HUES64 (cell line): ENCODE data around the gene SKA3. TPM values are rescaled to one million over a fixed set of nuclear protein-coding genes. Genes with fewer than 3 reads are reported as not detected.
"Not testable (repeated sequence)": the region's sequence is repeated elsewhere in the genome, so short reads cannot be mapped to it uniquely, and the experiment has no call there.

Experiments
- H3K27ac ChIP-seq: 2 replicates; pipeline ENCODE4 v1.7.0; 2013; ENCODE audit warnings: low read depth, low read length, inconsistent platforms
- H3K27me3 ChIP-seq: 2 replicates; pipeline ENCODE4 v1.6.1; 2013; ENCODE audit warnings: mild to moderate bottlenecking, low read length; ENCODE audit not compliant: insufficient read depth
- H3K36me3 ChIP-seq: 2 replicates; pipeline ENCODE4 v1.6.1; 2013; ENCODE audit warnings: mild to moderate bottlenecking, low read length; ENCODE audit not compliant: insufficient read depth
- H3K4me1 ChIP-seq: 2 replicates; pipeline ENCODE4 v1.6.1; 2013; ENCODE audit warnings: mild to moderate bottlenecking, low read length, moderate library complexity; ENCODE audit not compliant: insufficient read depth
- H3K4me3 ChIP-seq: 2 replicates; pipeline ENCODE4 v1.5.1; 2013; ENCODE audit warnings: mild to moderate bottlenecking, low read length, moderate library complexity
- H3K9ac ChIP-seq: 2 replicates; pipeline ENCODE4 v1.6.1; 2013; ENCODE audit warnings: mild to moderate bottlenecking, low read depth, low read length
- H3K9me3 ChIP-seq: 2 replicates; pipeline ENCODE4 v1.6.1; 2013; ENCODE audit warnings: low read depth, low read length; ENCODE audit not compliant: insufficient read depth
- WGBS: fragments of 150-250, 120-280 bp; methylation state at CpG from one replicate; pipeline ENCODE4 v1.1.7; 2013; ENCODE audit warnings: missing lambda C conversion rate; 5-methylcytosine and 5-hydroxymethylcytosine counted together
- polyA plus RNA-seq, 2 experiments: library from polyadenylated mRNA; stranded (reverse); fragments of 50-300 nt; gene quantifications; one replicate each; pipeline ENCODE4 v1.2.3, GENCODE V29; 2013

Gene SKA3
- 44.3 TPM for polyA plus RNA-seq (2013, experiment 1 of 2)
- polyA plus RNA-seq (2013, experiment 2 of 2): 47.7 TPM

- peak within 1 kb of the TSS; percentile 71 for H3K4me3 ChIP-seq
- WGBS: under 1% methylated on average over 93 of the region's 93 CpGs
- no peaks in the 10 kb centered on the region for H3K9me3 ChIP-seq
- H3K9ac ChIP-seq: peak within 1 kb of the TSS; percentile 95
- peaks cover 5% of the 10 kb centered on the region for H3K4me1 ChIP-seq
- H3K27ac ChIP-seq: peak within 1 kb of the TSS; percentile 96
- H3K36me3 ChIP-seq: peaks cover 19% of the 10 kb centered on the region
- H3K27me3 ChIP-seq: no peaks in the 10 kb centered on the region
Measured at GRCh38 chr13:21176215-21176981, at the start of gene SKA3, which contains the start of gene MRPL57. SKA3 (minus strand) TSS chr13:21176552; CDS start chr13:21176477, 75 bp downstream. MRPL57 (plus strand) TSS chr13:21176658; CDS start chr13:21176917, 259 bp downstream.

GRCh38 chr13:21225082-21225481 is 48.7 kb upstream of the SKA3 start:
- H3K4me1 ChIP-seq: no peaks in the 10 kb centered on the region
- no peak overlapping the region for H3K4me3 ChIP-seq
- H3K27ac ChIP-seq: no peak overlapping the region
- H3K9ac ChIP-seq: no peak overlapping the region
- no peaks in the 10 kb centered on the region for H3K27me3 ChIP-seq
- H3K36me3 ChIP-seq: no peaks in the 10 kb centered on the region
- WGBS: 93% methylated on average over 6 of the region's 6 CpGs
- 0 out of 2 replicates have a peak, but pooled peaks cover 3% of the 10 kb centered on the region for H3K9me3 ChIP-seq

DNA sequence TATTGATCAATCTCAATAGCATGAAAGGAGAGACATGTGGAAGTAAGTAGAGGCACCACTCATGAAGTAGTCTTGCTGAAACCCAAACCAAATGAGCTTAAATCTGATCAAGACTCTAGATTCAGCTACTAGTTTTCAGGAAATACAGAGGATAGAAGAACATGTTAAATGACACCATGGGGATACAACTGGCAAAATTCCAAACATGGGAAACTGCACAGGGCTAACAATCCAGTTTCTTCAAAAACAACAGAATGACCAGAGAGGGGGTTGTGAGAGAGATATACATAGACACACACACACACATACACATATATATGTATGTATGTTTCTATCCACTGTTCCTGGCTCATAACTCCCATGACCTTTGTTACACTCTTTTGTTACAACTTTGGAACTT is 44.9 kb upstream of the SKA3 start:
- Histone ChIP-seq H3K36me3 (no peaks in the 10 kb centered on the region), H3K9ac (no peak overlapping the region), H3K27ac (no peak overlapping the region), H3K27me3 (no peaks in the 10 kb centered on the region), H3K4me3 (no peak overlapping the region), H3K4me1 (no peaks in the 10 kb centered on the region), H3K9me3 (0 out of 2 replicates have a peak, but pooled peaks cover 3% of the 10 kb centered on the region)

- H3K4me1 ChIP-seq, H3K27ac ChIP-seq, H3K9ac ChIP-seq, H3K9me3 ChIP-seq, H3K27me3 ChIP-seq, H3K36me3 ChIP-seq, H3K4me3 ChIP-seq: not testable (repeated sequence)
- WGBS: 89% methylated on average over 3 of the region's 3 CpGs
Measured at GRCh38 chr13:21219716-21220115, 43.4 kb upstream of the SKA3 start.

- Histone ChIP-seq H3K36me3 (no peaks in the 10 kb centered on the region), H3K27ac (no peak overlapping the region), H3K27me3 (no peaks in the 10 kb centered on the region), H3K4me1 (no peaks in the 10 kb centered on the region), H3K4me3 (no peak overlapping the region), H3K9me3 (0 out of 2 replicates have a peak, but pooled peaks cover 3% of the 10 kb centered on the region), H3K9ac (no peak overlapping the region)
- 86% methylated on average over 3 of the region's 3 CpGs for WGBS
Measured at GRCh38 chr13:21219036-21219381, 42.7 kb upstream of the SKA3 start.

DNA sequence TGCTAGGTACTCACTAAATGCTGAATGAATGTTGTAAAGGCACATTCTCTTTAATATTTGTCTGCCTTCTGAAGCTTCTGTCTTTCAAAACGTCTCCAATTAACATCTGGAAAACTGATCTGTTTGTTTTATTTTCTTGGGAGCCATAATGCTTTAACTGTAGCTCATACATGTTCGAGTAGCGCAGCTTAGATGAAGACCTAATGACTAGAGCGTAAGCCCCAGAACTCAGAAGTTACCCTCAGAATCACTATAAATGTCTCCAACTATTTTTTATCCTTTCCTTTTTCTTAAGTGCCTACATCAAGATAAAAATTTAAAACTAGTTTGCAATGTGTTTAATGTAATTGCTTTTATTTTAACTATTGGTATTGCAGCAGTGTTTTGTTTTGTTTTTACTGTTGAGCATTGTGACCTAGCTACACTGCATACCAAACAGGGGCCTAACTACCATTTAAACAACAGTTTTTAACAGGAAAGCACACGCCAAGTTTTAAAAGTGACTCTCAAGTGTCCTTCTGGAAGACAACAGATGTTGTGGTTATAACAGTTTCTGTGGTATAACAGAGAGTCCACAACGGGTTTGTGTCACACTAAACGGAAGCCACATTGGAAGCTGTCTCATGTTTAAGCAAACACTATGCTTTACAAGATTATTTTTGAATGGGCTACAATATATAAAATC is 42.1 kb upstream of the SKA3 start:
- no peak overlapping the region for H3K27ac ChIP-seq
- H3K27me3 ChIP-seq: no peaks in the 10 kb centered on the region
- no peaks in the 10 kb centered on the region for H3K4me1 ChIP-seq
- H3K9ac ChIP-seq: no peak overlapping the region
- H3K9me3 ChIP-seq: 0 out of 2 replicates have a peak, but pooled peaks cover 3% of the 10 kb centered on the region
- no peaks in the 10 kb centered on the region for H3K36me3 ChIP-seq
- no peak overlapping the region for H3K4me3 ChIP-seq
- 88% methylated on average over 7 of the region's 7 CpGs for WGBS

DNA sequence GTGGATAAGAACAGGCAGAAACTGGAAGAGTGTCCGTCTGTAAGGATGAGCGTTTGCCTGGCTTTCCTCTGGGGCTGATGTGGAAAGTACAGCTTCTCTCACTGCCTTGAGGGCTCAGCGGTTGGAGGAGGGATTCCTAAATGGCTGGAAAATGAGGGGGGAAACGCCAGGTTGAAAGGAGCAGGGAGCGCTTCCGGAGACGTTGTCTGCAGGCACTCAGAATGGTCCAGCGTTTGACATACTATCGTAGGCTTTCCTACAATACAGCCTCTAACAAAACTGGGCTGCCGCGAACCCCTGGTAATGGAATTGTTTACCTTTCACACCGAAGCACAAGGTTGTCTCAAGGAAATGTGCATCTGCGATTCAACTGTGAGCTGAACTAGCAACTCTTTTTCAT is 40.0 kb upstream of the SKA3 start:
- 57% methylated on average over 13 of the region's 13 CpGs for WGBS
- H3K9me3 ChIP-seq: peaks cover 9% of the 10 kb centered on the region; the same call in 1 of the 2 replicates
- H3K4me3 ChIP-seq: no peak overlapping the region
- no peaks in the 10 kb centered on the region for H3K36me3 ChIP-seq
- no peaks in the 10 kb centered on the region for H3K27me3 ChIP-seq
- no peaks in the 10 kb centered on the region for H3K4me1 ChIP-seq
- no peak overlapping the region for H3K27ac ChIP-seq
- no peak overlapping the region for H3K9ac ChIP-seq

DNA sequence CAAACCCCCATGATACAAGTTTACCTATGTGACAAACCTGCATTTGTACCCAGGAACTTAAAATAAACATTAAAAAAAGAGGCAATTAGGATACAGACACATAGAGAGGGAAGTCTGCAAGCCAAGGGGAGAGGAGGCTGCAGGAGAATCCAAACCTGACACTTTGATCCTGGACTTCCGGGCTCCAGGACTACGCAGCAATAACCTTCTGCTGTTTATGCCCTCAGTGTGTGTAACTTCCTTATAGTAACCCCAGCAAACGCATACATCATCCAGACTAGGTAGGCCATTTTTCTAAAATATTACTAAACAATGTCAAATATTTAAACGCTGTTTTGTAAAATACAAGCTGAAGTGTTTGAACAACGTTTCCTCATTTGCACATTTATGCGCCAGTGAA is 39.1 kb upstream of the SKA3 start:
- H3K9me3 ChIP-seq, H3K36me3 ChIP-seq, H3K4me1 ChIP-seq, H3K27me3 ChIP-seq, H3K4me3 ChIP-seq, H3K9ac ChIP-seq, H3K27ac ChIP-seq: not testable (repeated sequence)
- WGBS: 97% methylated on average over 6 of the region's 6 CpGs

DNA sequence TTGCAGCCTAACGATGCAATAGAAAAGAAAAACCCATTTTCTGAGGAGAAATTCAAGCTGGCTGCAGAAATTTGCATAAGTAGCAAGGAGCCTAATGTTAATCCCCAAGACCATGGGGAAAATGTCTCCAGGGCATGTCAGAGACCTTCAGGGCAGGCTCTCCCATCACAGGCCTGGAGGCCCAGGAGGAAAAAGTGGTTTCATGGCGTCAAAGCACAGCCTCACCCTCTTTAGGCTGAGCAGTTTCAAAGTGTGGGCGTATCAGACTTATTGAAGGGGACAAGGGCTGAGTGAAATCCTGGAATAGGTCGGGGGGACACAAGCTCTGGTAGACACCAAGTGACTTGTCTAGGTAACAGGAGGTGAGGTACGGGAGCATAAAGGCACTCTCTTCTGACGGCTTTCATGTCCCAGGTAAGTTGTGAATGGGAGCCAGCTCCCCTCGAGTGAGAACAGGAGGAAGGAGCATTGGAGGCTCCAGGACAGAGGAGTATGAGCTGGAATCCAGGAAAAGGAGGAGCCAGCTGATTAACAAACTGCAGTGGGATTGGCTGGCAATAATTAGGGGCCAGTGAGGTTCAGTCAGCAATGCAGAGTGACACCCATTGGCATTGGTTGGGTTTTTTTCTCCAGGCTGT is 35.9 kb upstream of the SKA3 start:
- H3K9me3 ChIP-seq: peaks cover 8% of the 10 kb centered on the region; the same call in 1 of the 2 replicates
- no peak overlapping the region for H3K4me3 ChIP-seq
- H3K27ac ChIP-seq: no peak overlapping the region
- H3K9ac ChIP-seq: no peak overlapping the region
- no peaks in the 10 kb centered on the region for H3K4me1 ChIP-seq
- WGBS: 87% methylated on average over 7 of the region's 7 CpGs
- H3K27me3 ChIP-seq: no peaks in the 10 kb centered on the region
- no peaks in the 10 kb centered on the region for H3K36me3 ChIP-seq

- Histone ChIP-seq H3K4me3 (no peak overlapping the region), H3K27me3 (no peaks in the 10 kb centered on the region), H3K27ac (no peak overlapping the region), H3K9ac (no peak overlapping the region), H3K4me1 (no peaks in the 10 kb centered on the region), H3K36me3 (no peaks in the 10 kb centered on the region), H3K9me3 (peaks cover 11% of the 10 kb centered on the region; the same call in 1 of the 2 replicates)
- WGBS: 89% methylated on average over 3 of the region's 3 CpGs
Measured at GRCh38 chr13:21208652-21209154, 32.4 kb upstream of the SKA3 start.
